AG10803 (cell line): Measurements from ENCODE around the gene GDPD3.
A peak's percentile ranks its signal among the peaks of the same experiment; 100 is the strongest.

Source experiments
- DNase-seq: peaks from one replicate; pipeline ENCODE4 v3.0.0; 2010; ENCODE audit warnings: low read depth
- H3K4me3 ChIP-seq: 2 replicates; pipeline ENCODE4 v1.5.1; 2011; ENCODE audit warnings: mild to moderate bottlenecking, low read length, control low read depth
- CTCF ChIP-seq: conservative IDR thresholded peaks from 2 replicates; pipeline ENCODE4 v1.5.1; 2011; ENCODE audit warnings: mild to moderate bottlenecking, low read length, control low read depth, inconsistent platforms

The GDPD3 gene

GRCh38 chr16:30087181-30087898, 26.0 kb downstream of the GDPD3 start:
- H3K4me3 ChIP-seq = no peak overlapping the region
- DNase-seq = no peak
- no peak for TF ChIP-seq CTCF

DNA sequence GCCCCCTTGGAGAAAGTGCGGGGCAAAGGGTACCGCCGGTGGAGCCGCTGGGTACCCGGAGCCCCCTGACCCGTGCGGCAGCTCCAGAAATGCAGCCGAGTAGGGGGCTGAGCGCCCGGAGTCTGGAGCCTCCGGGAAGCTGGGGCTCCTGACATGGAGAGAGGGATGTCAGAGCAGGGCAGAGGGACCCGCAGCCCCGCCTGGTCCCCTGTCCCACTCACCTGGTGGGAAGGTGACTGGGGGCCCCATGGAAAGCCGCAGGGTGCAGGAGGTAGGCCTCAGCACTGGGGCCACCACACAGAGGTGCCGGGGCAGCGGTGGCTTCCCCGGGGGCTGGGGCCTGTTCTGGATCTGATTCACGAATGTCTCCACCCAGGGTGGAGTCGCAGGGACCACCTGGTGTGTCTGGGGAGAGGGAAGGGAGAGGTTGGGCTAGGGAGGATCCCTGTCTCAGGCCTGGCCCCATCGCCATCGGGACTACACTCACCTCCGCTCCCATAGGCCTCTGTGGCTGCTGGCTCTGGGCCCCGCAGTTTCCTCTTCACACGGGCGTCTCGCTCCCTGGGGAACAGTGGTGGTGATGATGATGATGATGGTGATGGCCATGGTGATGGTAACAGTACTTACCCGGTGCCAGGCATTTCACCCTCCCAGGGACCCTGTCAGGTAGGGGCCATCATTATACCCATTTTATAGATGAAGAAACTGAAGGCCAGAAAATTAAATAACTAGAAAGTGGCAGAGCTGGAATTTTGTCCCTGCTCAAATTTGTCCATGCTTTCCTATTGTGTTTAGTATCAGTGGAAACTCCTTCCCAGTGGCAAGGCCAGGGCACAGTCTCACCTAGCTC, 26.8 kb downstream of the GDPD3 start:
- H3K4me3 ChIP-seq = no peak overlapping the region
- no peak for DNase-seq
- no peak for TF ChIP-seq CTCF

GRCh38 chr16:30085820-30086219, 27.5 kb downstream of the GDPD3 start:
- no peak for DNase-seq
- TF ChIP-seq CTCF = no peak
- no peak overlapping the region for H3K4me3 ChIP-seq

GRCh38 chr16:30085247-30085646, 28.1 kb downstream of the GDPD3 start:
- H3K4me3 ChIP-seq = no peak overlapping the region
- DNase-seq = no peak
- no peak for TF ChIP-seq CTCF

DNA sequence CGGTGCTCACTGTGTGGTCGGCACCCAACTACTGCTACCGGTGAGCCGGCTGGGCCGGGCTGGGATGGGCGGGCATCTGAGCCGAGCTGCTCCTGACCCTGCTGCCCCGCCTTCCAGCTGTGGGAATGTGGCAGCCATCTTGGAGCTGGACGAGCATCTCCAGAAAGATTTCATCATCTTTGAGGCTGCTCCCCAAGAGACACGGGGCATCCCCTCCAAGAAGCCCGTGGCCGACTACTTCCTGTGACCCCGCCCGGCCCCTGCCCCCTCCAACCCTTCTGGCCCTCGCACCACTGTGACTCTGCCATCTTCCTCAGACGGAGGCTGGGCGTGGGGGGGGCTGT, 28.5 kb downstream of the GDPD3 start:
- no peak for TF ChIP-seq CTCF

DNA sequence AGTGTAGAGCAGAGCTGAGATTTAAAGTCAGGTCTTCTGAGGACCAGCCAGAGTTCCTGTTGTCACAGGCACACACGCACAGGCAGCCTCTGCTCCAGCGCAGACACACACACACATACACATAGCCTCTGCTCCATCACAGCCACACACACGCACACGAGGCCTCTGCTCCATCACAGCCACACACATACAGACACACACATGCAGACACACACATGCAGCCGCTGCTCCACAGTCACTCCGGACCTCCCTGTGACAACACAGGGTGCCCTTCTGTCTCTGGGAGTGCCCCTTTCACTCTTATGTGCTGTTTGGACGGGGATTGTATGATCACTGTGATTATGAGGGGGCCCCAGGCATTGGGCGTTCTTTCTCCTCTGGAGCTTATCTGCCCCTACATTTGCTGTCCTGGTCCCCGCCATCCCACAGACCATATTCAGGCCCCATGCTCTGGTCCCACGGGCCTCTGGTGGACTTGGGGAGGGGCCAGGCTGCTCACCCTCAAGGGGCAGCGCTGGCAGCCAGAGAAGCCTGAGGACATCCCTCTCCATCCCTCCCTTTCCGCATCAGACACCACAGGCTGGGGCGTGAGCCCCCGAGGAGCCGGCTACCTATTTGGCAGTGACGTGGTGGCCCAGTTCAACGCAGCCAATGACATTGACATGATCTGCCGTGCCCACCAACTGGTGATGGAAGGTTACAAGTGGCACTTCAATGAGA, 29.1 kb downstream of the GDPD3 start:
- no peak for DNase-seq
- H3K4me3 ChIP-seq = no peak overlapping the region
- no peak for TF ChIP-seq CTCF

More for the DNA sequence above, 28.5 kb downstream of the GDPD3 start:
- H3K4me3 ChIP-seq = no peak overlapping the region
- peak; percentile 51 for DNase-seq
